ENCODE measurements around the gene SLIT3.

DNA sequence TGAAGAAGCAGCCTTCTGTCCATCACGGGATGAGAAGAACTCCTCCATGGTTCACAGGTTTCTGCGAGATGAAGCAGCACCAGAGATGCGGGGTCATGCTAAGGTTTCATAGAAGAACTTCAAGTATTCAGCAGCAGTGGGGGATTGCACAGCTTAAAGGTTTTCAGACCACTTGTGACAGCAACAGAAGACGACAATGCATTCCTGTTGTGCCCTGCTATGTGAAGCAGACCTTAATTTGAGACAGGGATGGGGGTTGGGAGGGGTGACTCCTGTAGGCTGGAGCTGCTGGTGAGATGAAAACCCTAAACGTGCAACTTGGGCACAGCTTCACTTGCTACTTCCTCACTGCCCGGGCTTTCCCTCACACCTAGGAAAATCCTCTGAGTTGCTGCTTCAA, 256.0 kb downstream of the SLIT3 start:
- TF ChIP-seq, protein P1, sequence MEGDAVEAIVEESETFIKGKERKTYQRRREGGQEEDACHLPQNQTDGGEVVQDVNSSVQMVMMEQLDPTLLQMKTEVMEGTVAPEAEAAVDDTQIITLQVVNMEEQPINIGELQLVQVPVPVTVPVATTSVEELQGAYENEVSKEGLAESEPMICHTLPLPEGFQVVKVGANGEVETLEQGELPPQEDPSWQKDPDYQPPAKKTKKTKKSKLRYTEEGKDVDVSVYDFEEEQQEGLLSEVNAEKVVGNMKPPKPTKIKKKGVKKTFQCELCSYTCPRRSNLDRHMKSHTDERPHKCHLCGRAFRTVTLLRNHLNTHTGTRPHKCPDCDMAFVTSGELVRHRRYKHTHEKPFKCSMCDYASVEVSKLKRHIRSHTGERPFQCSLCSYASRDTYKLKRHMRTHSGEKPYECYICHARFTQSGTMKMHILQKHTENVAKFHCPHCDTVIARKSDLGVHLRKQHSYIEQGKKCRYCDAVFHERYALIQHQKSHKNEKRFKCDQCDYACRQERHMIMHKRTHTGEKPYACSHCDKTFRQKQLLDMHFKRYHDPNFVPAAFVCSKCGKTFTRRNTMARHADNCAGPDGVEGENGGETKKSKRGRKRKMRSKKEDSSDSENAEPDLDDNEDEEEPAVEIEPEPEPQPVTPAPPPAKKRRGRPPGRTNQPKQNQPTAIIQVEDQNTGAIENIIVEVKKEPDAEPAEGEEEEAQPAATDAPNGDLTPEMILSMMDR (IDR thresholded peaks at IDR 0.05): no peak
- TF ChIP-seq EP300 (IDR thresholded peaks at IDR 0.05): no peak

Data from suprapubic skin (tissue), 3 donors.